Measurements from ENCODE around the gene KLK13.

Gene KLK13

GRCh38 chr19:51014242-51014641 lies 50.6 kb downstream of the KLK13 start:
- Histone ChIP-seq H3K27ac (ENCODE audit: low read length) (no peak overlapping the region), H3K9me3 (ENCODE audit: insufficient read depth, low read length, severe bottlenecking) (no peaks in the 10 kb centered on the region), H3K4me1 (ENCODE audit: insufficient read depth, low read length) (no peaks in the 10 kb centered on the region), H2AFZ (ENCODE audit: low read depth, low read length) (no peak overlapping the region), H3K9ac (ENCODE audit: low read depth, low read length) (no peak overlapping the region), H3K79me2 (ENCODE audit: insufficient read depth, low read length) (no peaks in the 10 kb centered on the region), H4K20me1 (ENCODE audit: insufficient read depth, low read length) (no peaks in the 10 kb centered on the region), H3K36me3 (ENCODE audit: insufficient read depth, low read length) (no peaks in the 10 kb centered on the region), H3K4me3 (ENCODE audit: low read depth in 1 of 2, low read length in 2 of 2) (no peak overlapping the region), H3K27me3 (ENCODE audit: insufficient read depth, low read length, poor library complexity) (no peaks in the 10 kb centered on the region), H3K4me2 (ENCODE audit: insufficient read depth, low read length) (no peak overlapping the region)
- no peak for TF ChIP-seq CTCF (IDR thresholded peaks at IDR 0.05; ENCODE audit: borderline replicate concordance, extremely low read depth, low read length, poor library complexity, severe bottlenecking)
- no peak for TF ChIP-seq EZH2 (IDR thresholded peaks at IDR 0.05; ENCODE audit: borderline replicate concordance, low read depth, low read length, severe bottlenecking)
- ATAC-seq (ENCODE audit: insufficient read depth, low read depth) (no peak), DNase-seq (no peak)

GRCh38 chr19:51012661-51013190 lies 52.2 kb downstream of the KLK13 start:
- Histone ChIP-seq H3K27ac (ENCODE audit: low read length) (no peak overlapping the region), H3K4me2 (ENCODE audit: insufficient read depth, low read length) (no peak overlapping the region), H3K9me3 (ENCODE audit: insufficient read depth, low read length, severe bottlenecking) (no peaks in the 10 kb centered on the region), H3K36me3 (ENCODE audit: insufficient read depth, low read length) (no peaks in the 10 kb centered on the region), H3K79me2 (ENCODE audit: insufficient read depth, low read length) (no peaks in the 10 kb centered on the region), H2AFZ (ENCODE audit: low read depth, low read length) (no peak overlapping the region), H3K4me3 (ENCODE audit: low read depth in 1 of 2, low read length in 2 of 2) (no peak overlapping the region), H3K9ac (ENCODE audit: low read depth, low read length) (no peak overlapping the region), H3K27me3 (ENCODE audit: insufficient read depth, low read length, poor library complexity) (no peaks in the 10 kb centered on the region), H3K4me1 (ENCODE audit: insufficient read depth, low read length) (no peaks in the 10 kb centered on the region), H4K20me1 (ENCODE audit: insufficient read depth, low read length) (no peaks in the 10 kb centered on the region)
- TF ChIP-seq EZH2 (IDR thresholded peaks at IDR 0.05; ENCODE audit: borderline replicate concordance, low read depth, low read length, severe bottlenecking) (no peak), CTCF (IDR thresholded peaks at IDR 0.05; ENCODE audit: borderline replicate concordance, extremely low read depth, low read length, poor library complexity, severe bottlenecking) (no peak)
- no peak for ATAC-seq (ENCODE audit: insufficient read depth, low read depth)
- no peak for DNase-seq

- ATAC-seq (ENCODE audit: insufficient read depth, low read depth) (no peak), DNase-seq (no peak)
- no peak overlapping the region for H3K4me2 ChIP-seq (ENCODE audit: insufficient read depth, low read length)
- H4K20me1 ChIP-seq (ENCODE audit: insufficient read depth, low read length), result no peaks in the 10 kb centered on the region
- no peak overlapping the region for H3K27ac ChIP-seq (ENCODE audit: low read length)
- H3K27me3 ChIP-seq (ENCODE audit: insufficient read depth, low read length, poor library complexity), result no peaks in the 10 kb centered on the region
- no peaks in the 10 kb centered on the region for H3K9me3 ChIP-seq (ENCODE audit: insufficient read depth, low read length, severe bottlenecking)
- no peaks in the 10 kb centered on the region for H3K79me2 ChIP-seq (ENCODE audit: insufficient read depth, low read length)
- H3K9ac ChIP-seq (ENCODE audit: low read depth, low read length), result no peak overlapping the region
- H2AFZ ChIP-seq (ENCODE audit: low read depth, low read length), result no peak overlapping the region
- no peaks in the 10 kb centered on the region for H3K4me1 ChIP-seq (ENCODE audit: insufficient read depth, low read length)
- TF ChIP-seq CTCF (IDR thresholded peaks at IDR 0.05; ENCODE audit: borderline replicate concordance, extremely low read depth, low read length, poor library complexity, severe bottlenecking), result no peak
- no peak for TF ChIP-seq EZH2 (IDR thresholded peaks at IDR 0.05; ENCODE audit: borderline replicate concordance, low read depth, low read length, severe bottlenecking)
- H3K4me3 ChIP-seq (ENCODE audit: low read depth in 1 of 2, low read length in 2 of 2), result no peak overlapping the region
- H3K36me3 ChIP-seq (ENCODE audit: insufficient read depth, low read length), result no peaks in the 10 kb centered on the region
Measured at GRCh38 chr19:51010066-51010795, 54.7 kb downstream of the KLK13 start.
